Liver (tissue), 9 donors: ENCODE results near the gene MTA2. TPM values are rescaled to one million over a fixed set of nuclear protein-coding genes. Genes with fewer than 3 reads are reported as not detected.

ENCODE experiments used
- DNase-seq: peaks from one replicate; pipeline ENCODE4 v3.0.0-alpha.2; 2017; ENCODE audit warnings: low spot score
- H3K27ac ChIP-seq, 2 donors: one replicate each; pipeline ENCODE4 v1.7.0; 2013; ENCODE audit warnings: inconsistent platforms in 2 of 2, low read length in 2 of 2, control low read depth in 1 of 2, low read depth in 1 of 2, mild to moderate bottlenecking in 1 of 2
- H3K27me3 ChIP-seq, 4 donors: one replicate each; pipeline versions ENCODE4 v1.6.1 to v1.7.0; 2013; ENCODE audit warnings: low read length in 3 of 4, inconsistent platforms in 1 of 4, mild to moderate bottlenecking in 1 of 4, moderate library complexity in 1 of 4; ENCODE audit not compliant: control insufficient read depth in 4 of 4, insufficient read depth in 4 of 4
- H3K36me3 ChIP-seq, 4 donors: one replicate each; pipeline versions ENCODE4 v1.6.1 to v1.7.0; 2013; ENCODE audit warnings: low read length in 3 of 4, mild to moderate bottlenecking in 3 of 4, low read depth in 1 of 4, moderate library complexity in 1 of 4; ENCODE audit not compliant: control insufficient read depth in 4 of 4, insufficient read depth in 3 of 4
- H3K4me1 ChIP-seq, 4 donors: one replicate each; pipeline versions ENCODE4 v1.6.1 to v1.7.0; 2013; ENCODE audit warnings: low read length in 3 of 4, mild to moderate bottlenecking in 3 of 4, moderate library complexity in 1 of 4; ENCODE audit not compliant: control insufficient read depth in 4 of 4, insufficient read depth in 4 of 4
- H3K4me3 ChIP-seq, 3 donors: one replicate each; pipeline versions ENCODE4 v1.6.1 to v1.7.0; 2013; ENCODE audit warnings: low read length in 3 of 3, control low read depth in 1 of 3, low read depth in 1 of 3, mild to moderate bottlenecking in 1 of 3
- H3K9ac ChIP-seq, 2 donors: one replicate each; pipeline ENCODE4 v1.7.0; 2013; ENCODE audit warnings: low read length in 2 of 2, mild to moderate bottlenecking in 2 of 2, moderate library complexity in 2 of 2, control low read depth in 1 of 2, low read depth in 1 of 2
- H3K9me3 ChIP-seq, 4 donors: one replicate each; pipeline versions ENCODE4 v1.6.1 to v1.7.0; 2013; ENCODE audit warnings: low read length in 3 of 4; ENCODE audit not compliant: control insufficient read depth in 4 of 4
- CTCF ChIP-seq: fragments of 150-350 bp; IDR thresholded peaks from 2 replicates; pipeline ENCODE4 v1.5.1; 2017; ENCODE audit warnings: improper control_type of control experiment, low read depth, low read length; ENCODE audit not compliant: missing input control
- EGR1 ChIP-seq, 2 donors: IDR thresholded peaks; 2 replicates each; pipeline ENCODE4 v1.6.1; 2016 to 2018; ENCODE audit warnings: antibody characterized with exemption in 2 of 2, low read depth in 2 of 2
- FOXA1 ChIP-seq: IDR thresholded peaks from 2 replicates; pipeline ENCODE4 v1.6.1; 2016; ENCODE audit warnings: antibody characterized with exemption
- FOXA2 ChIP-seq: IDR thresholded peaks from 2 replicates; pipeline ENCODE4 v1.6.1; 2016; ENCODE audit warnings: antibody characterized with exemption
- GABPA ChIP-seq, 2 donors: IDR thresholded peaks in 1 of 2; conservative IDR thresholded peaks in 1 of 2; 2 replicates each; pipeline ENCODE4 v1.6.1; 2016; ENCODE audit warnings: antibody characterized with exemption in 2 of 2, mild to moderate bottlenecking in 1 of 2, moderate library complexity in 1 of 2
- HNF4A ChIP-seq, 2 donors: conservative IDR thresholded peaks; 2 replicates each; pipeline ENCODE4 v1.6.1; 2016; ENCODE audit warnings: antibody characterized with exemption in 2 of 2, mild to moderate bottlenecking in 2 of 2
- HNF4G ChIP-seq: IDR thresholded peaks from 2 replicates; pipeline ENCODE4 v1.6.1; 2016; ENCODE audit warnings: antibody characterized with exemption
- JUND ChIP-seq, 2 donors: IDR thresholded peaks; 2 replicates each; pipeline ENCODE4 v1.6.1; 2016; ENCODE audit warnings: antibody characterized with exemption in 2 of 2
- NR2F2 ChIP-seq: IDR thresholded peaks from 2 replicates; pipeline ENCODE4 v1.6.1; 2016; ENCODE audit warnings: antibody characterized with exemption
- RAD21 ChIP-seq, 2 donors: IDR thresholded peaks; 2 replicates each; pipeline ENCODE4 v1.6.1; 2016; ENCODE audit warnings: antibody characterized with exemption in 2 of 2, mild to moderate bottlenecking in 2 of 2
- REST ChIP-seq: IDR thresholded peaks from 2 replicates; pipeline ENCODE4 v1.6.1; 2016; ENCODE audit warnings: antibody characterized with exemption, mild to moderate bottlenecking
- RXRA ChIP-seq, 2 donors: IDR thresholded peaks; 2 replicates each; pipeline ENCODE4 v1.6.1; 2017 to 2018; ENCODE audit warnings: antibody characterized with exemption in 2 of 2, mild to moderate bottlenecking in 1 of 2
- SP1 ChIP-seq: IDR thresholded peaks from 2 replicates; pipeline ENCODE4 v1.6.1; 2018; ENCODE audit warnings: antibody characterized with exemption, mild to moderate bottlenecking
- TAF1 ChIP-seq: conservative IDR thresholded peaks from 2 replicates; pipeline ENCODE4 v1.6.1; 2016; ENCODE audit warnings: antibody characterized with exemption, mild to moderate bottlenecking
- YY1 ChIP-seq: IDR thresholded peaks from 2 replicates; pipeline ENCODE4 v1.6.1; 2016; ENCODE audit warnings: antibody characterized with exemption, mild to moderate bottlenecking
- WGBS: extraction: QIAGEN DNeasy Blood & Tissue Kit; methylation state at CpG from one replicate; pipeline ENCODE4 v1.1.7; 2013; 5-methylcytosine and 5-hydroxymethylcytosine counted together
- polyA plus RNA-seq, 2 donors: library from polyadenylated mRNA; stranded (reverse) in 1 of 2; unstranded in 1 of 2; fragments of 200-250 nt in 1 of 2; fragments of >200 nt in 1 of 2; fragmentation: Nextera tagmentation in 1 of 2; extraction: Ambion mirVana in 1 of 2; gene quantifications; one replicate each; pipeline versions ENCODE4 v1.2.1 to v1.2.3, GENCODE V29; 2013 to 2015
- total RNA-seq, 2 donors: library from RNA; depleted of rRNA; stranded (reverse); fragments of >200 nt; gene quantifications; one replicate each; pipeline ENCODE4 v1.2.3, GENCODE V29; 2014
- TF ChIP-seq, protein P1 (sequence below): IDR thresholded peaks from 2 replicates; pipeline ENCODE4 v1.6.1; 2016; ENCODE audit warnings: antibody characterized with exemption
- TF ChIP-seq, protein P2 (sequence below): IDR thresholded peaks from 2 replicates; pipeline ENCODE4 v1.6.1; 2016; ENCODE audit warnings: antibody characterized with exemption
- TF ChIP-seq, protein P3 (sequence below): IDR thresholded peaks from 2 replicates; pipeline ENCODE4 v1.6.1; 2016; ENCODE audit warnings: antibody characterized with exemption
- donor health status: healthy.
- donor health status: healthy.
- donor health status: healthy.
- donor health status: healthy.
- donor health status: healthy.

Gene MTA2
- total and polyA plus RNA-seq, 4 donors, result 4.4 to 55.3 (median 32.3) TPM

GRCh38 chr11:62614275-62614674 is 12.6 kb upstream of the MTA2 start (continued):
- TF ChIP-seq REST (no peak), FOXA2 (no peak), JUND (IDR thresholded peaks at IDR 0.05) (no peak), RAD21 (IDR thresholded peaks at IDR 0.05) (no peak)

DNA sequence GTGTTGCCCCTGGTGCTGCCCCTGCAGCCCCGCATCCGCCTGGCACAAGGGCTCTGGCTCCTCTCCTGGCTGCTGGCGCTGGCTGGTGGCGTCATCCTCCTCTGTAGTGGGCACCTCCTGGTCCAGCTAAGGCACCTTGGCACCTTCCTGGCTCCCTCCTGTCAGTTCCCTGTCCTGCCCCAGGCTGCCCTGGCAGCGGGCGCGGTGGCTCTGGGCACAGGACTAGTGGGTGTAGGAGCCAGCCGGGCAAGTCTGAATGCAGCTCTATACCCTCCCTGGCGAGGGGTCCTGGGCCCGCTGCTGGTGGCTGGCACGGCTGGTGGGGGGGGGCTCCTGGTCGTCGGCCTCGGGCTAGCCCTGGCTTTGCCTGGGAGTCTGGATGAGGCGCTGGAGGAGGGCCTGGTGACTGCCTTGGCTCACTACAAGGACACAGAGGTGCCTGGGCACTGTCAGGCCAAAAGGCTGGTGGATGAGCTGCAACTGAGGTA is 11.7 kb upstream of the MTA2 start:
- TF ChIP-seq RXRA (IDR thresholded peaks at IDR 0.05) (no peak), JUND (IDR thresholded peaks at IDR 0.05) (no peak), NR2F2 (no peak), TAF1 (no peak), GABPA (IDR thresholded peaks at IDR 0.05 in 1 of 2, conservative IDR thresholded peaks at IDR 0.05 in 1 of 2) (no peak), YY1 (no peak), SP1 (no peak), REST (no peak), EGR1 (IDR thresholded peaks at IDR 0.05; ENCODE audit: low read depth in 2 of 2) (no peak), HNF4A (conservative IDR thresholded peaks at IDR 0.05) (no peak), HNF4G (no peak), CTCF (no peak), FOXA1 (no peak), RAD21 (IDR thresholded peaks at IDR 0.05) (no peak), FOXA2 (no peak)
- TF ChIP-seq, protein P1, sequence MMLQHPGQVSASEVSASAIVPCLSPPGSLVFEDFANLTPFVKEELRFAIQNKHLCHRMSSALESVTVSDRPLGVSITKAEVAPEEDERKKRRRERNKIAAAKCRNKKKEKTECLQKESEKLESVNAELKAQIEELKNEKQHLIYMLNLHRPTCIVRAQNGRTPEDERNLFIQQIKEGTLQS, result no peak
- TF ChIP-seq, protein P2, sequence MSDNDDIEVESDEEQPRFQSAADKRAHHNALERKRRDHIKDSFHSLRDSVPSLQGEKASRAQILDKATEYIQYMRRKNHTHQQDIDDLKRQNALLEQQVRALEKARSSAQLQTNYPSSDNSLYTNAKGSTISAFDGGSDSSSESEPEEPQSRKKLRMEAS, result no peak
- TF ChIP-seq, protein P3, sequence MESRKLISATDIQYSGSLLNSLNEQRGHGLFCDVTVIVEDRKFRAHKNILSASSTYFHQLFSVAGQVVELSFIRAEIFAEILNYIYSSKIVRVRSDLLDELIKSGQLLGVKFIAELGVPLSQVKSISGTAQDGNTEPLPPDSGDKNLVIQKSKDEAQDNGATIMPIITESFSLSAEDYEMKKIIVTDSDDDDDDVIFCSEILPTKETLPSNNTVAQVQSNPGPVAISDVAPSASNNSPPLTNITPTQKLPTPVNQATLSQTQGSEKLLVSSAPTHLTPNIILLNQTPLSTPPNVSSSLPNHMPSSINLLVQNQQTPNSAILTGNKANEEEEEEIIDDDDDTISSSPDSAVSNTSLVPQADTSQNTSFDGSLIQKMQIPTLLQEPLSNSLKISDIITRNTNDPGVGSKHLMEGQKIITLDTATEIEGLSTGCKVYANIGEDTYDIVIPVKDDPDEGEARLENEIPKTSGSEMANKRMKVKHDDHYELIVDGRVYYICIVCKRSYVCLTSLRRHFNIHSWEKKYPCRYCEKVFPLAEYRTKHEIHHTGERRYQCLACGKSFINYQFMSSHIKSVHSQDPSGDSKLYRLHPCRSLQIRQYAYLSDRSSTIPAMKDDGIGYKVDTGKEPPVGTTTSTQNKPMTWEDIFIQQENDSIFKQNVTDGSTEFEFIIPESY, result no peak
- H3K27me3 ChIP-seq, result no peaks in the 10 kb centered on the region
- peaks cover 7 to 30% (median 18%) of the 10 kb centered on the region in 4 donors for H3K4me1 ChIP-seq
- no peak for DNase-seq
- H3K27ac ChIP-seq, result peak overlapping the region; percentile 73 to 88
- H3K36me3 ChIP-seq, result peaks cover 0 to 21% (median 2%) of the 10 kb centered on the region in 4 donors
- no peak overlapping the region for H3K4me3 ChIP-seq
- H3K9ac ChIP-seq, result no peak overlapping the region
- H3K9me3 ChIP-seq, result no peaks in the 10 kb centered on the region
- 54% methylated on average over 15 of the region's 15 CpGs for WGBS
